ENCODE data around the gene SCART1. TPM values are rescaled to one million over a fixed set of nuclear protein-coding genes. Genes with fewer than 3 reads are reported as not detected.
"Not testable (repeated sequence)": the region's sequence is repeated elsewhere in the genome, so short reads cannot be mapped to it uniquely, and the experiment has no call there.

Gene SCART1
- total RNA-seq, 3 donors from 2014 or later = 1.1 to 1.8 (median 1.8) TPM

DNA sequence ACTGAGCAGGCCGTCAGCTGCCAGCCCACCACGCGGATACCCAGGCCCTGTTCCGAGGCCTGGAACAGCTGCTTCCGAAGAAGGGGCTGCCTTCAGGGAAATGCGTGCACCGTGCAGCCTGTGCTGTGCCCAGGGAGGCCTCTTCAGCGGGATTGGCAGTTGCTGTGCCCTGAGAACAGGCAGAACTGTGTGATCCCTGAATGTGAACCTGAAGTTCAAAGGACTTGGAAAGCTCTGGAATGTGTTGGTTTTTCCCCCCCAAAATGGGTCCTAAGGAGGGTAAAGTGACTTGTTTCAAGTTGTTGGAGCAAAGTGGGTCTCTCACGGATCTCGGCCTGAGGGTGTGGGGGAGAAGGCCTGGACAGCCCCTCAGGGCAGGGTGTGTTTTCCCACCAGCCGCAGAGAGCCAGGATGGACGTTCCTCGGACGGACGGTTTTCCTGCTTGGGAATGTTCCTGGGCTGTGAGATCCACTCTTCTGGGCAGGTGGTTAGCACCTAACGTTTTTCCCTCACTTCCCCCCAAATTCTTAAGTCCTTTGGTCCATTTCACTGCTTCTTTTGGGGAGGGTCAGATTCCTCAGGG, 31.4 kb upstream of the SCART1 start:
- peaks cover 3% of the 10 kb centered on the region for H3K36me3 Mint-ChIP-seq (ENCODE audit: insufficient read depth)
- ATAC-seq = no peak
- no peak overlapping the region for H3K4me3 Mint-ChIP-seq
- DNase-seq = no peak
- no peaks in the 10 kb centered on the region for H3K9me3 Mint-ChIP-seq
- H3K27me3 Mint-ChIP-seq (ENCODE audit: low read depth) = peaks cover 8% of the 10 kb centered on the region
- H3K4me1 Mint-ChIP-seq (ENCODE audit: low read depth) = no peaks in the 10 kb centered on the region

DNA sequence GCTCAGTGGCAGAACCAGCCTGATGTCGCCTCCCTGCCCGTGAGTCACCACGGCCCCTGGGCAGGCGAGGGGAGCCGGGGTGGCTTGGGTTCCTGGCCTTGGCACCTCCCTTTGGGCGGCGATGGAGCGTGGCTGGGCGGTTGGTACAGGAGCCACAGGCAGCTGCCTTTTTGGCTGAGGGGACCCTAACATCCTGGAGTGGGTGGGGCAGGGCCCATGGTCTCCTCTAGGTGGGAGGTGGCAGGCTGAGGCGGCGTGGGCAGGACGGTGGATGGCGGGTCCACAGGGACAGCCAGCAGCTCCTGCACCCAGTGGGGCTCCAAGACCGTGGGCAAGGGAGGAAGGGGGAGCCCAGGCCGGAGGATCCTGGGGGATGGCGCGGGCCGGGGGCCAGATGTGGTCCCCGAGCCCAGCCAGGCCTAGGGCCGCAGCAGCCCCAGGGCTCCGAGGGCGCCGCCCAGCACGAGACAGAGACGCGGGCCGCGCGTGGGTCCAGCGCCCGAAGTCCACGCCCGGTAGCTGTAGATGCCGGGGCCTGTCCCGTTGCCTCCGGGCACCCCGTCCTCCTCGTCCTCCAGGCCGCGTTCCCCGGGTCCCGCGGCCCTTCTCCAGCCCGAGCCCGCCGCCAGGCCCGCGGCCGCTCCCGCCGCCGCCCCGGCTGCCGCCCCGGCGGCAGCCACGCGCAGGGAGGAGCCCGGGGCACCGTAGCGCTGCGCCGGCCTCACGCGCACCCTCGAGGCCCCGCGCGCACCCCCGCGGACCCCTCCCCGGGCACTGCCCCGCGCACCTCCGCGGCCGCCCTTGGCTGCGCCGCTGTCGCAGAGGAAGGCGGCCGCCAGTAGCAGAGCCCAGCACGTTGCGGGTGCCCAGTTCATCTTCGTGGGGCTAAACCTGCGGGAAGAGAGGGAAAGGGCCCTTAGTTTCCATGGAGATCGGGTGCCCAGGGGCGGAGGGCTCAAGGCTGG, 30.7 kb upstream of the SCART1 start:
- Mint-ChIP-seq H3K36me3 (ENCODE audit: insufficient read depth) (peaks cover 3% of the 10 kb centered on the region), H3K4me3 (peak overlapping the region; percentile 50), H3K9me3 (peaks cover under 1% of the 10 kb centered on the region), H3K4me1 (ENCODE audit: low read depth) (no peaks in the 10 kb centered on the region), H3K27me3 (ENCODE audit: low read depth) (peaks cover 8% of the 10 kb centered on the region)
- ATAC-seq (peak; percentile 53 to 59), DNase-seq (no peak)

DNA sequence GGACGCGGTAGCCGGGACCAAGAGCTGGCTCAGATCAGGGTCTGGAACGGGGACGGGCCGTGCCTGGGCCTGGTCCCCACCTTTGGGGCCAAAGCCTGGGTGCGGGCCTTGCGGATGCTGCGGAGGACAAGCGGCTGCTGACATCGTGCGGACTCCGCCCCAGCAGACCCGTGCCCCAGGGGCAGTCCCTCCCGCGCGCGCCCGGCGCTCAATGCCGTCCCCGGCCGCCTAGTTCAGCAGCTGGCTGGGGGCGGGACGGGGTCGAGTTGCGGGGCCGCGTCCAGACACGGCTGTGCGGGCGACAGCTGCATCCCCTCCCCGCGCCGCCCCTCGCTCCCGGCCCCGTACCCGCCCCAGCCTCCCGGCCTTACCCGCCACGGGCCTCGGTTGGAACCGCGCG, 29.6 kb upstream of the SCART1 start:
- H3K27me3 Mint-ChIP-seq (ENCODE audit: low read depth); H3K9me3 Mint-ChIP-seq; H3K36me3 Mint-ChIP-seq (ENCODE audit: insufficient read depth); H3K4me3 Mint-ChIP-seq; H3K4me1 Mint-ChIP-seq (ENCODE audit: low read depth); DNase-seq: not testable (repeated sequence)
- ATAC-seq = peak; percentile 36 to 56

DNA sequence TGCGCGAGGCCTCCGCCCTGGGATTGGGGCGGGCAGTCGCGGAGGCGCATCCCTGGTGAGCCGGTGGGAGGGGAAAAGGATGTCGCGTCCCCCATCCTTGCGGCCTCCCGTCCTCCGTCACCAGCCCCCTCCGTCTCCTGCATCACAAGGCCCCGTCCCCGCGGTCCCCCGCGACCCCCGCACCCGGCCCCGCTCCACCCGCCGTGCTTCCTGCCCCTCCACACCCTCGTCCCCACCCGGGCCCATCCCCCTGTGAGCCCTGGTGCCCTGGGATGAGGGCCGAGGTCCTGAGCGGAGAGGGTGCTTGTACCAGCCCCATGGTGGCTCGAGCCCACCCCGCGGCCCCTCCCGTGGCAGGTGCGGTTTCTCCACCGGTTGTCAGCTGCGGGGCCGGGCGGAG, 29.1 kb upstream of the SCART1 start, which contains the start of gene SPRN:
Gene SPRN, minus strand, starts transcription at position 25 of the 400 bp plus-strand sequence. CDS start 944 bp downstream, outside the sequence.
- not testable (repeated sequence) for H3K9me3 Mint-ChIP-seq; H3K36me3 Mint-ChIP-seq (ENCODE audit: insufficient read depth); DNase-seq; H3K27me3 Mint-ChIP-seq (ENCODE audit: low read depth); H3K4me1 Mint-ChIP-seq (ENCODE audit: low read depth); ATAC-seq
- peak within 1 kb of the TSS; percentile 50 for H3K4me3 Mint-ChIP-seq

DNA sequence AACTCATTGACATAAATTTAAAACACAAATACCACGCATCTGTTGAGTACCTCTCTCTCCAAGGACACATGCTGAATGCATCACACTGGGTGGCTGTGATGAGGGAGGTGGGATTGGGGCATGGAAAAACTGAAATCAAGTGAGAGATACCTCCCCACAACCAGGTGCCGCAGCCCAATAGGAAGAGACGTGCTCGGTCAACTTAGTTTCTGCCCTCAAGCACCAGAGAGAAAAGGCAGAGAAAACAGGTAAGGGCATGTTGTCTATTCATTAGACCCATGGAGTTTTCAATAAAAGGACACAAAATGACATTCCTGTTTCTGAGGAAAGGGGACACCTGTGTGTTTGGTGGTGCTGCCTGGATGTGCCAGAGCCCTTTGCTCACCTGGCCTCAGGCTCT, 24.2 kb upstream of the SCART1 start:
- H3K9me3 Mint-ChIP-seq; DNase-seq; H3K36me3 Mint-ChIP-seq (ENCODE audit: insufficient read depth); ATAC-seq; H3K4me1 Mint-ChIP-seq (ENCODE audit: low read depth); H3K4me3 Mint-ChIP-seq; H3K27me3 Mint-ChIP-seq (ENCODE audit: low read depth): not testable (repeated sequence)

DNA sequence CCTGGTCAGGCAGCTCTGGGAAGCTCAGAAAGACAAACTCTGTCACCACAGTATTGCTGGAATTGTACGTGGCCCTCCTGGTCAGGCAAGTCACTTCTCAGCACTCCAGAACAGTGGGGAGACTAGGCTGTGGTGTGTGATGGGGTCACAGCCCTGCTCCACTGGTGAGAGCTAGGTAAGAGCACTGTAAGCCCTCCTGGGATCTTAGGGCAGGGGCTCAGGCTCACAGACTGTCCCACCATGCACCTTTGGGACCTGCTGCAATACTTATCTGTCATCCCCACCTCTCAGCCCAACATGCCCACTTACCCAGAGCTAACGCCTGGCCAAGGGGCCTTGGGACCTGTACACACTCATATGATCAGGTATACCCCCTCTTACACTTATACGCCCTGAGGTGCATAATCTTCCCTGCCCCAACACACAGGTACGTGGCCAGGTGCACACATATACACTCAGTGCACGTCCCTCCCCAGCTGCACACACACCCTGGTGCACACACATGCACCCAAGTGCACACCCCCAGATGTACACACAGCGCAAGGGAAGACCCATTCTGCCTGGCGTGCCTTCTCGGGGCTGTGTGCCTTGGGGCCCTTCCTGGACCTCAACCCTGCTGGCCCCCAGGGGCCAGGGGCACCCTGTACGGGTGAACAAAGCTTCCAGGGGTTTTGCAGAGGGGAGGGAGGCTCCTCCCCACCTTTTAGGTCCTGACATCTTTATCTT, 21.7 kb upstream of the SCART1 start:
- DNase-seq; H3K4me3 Mint-ChIP-seq; H3K36me3 Mint-ChIP-seq (ENCODE audit: insufficient read depth); ATAC-seq; H3K27me3 Mint-ChIP-seq (ENCODE audit: low read depth); H3K4me1 Mint-ChIP-seq (ENCODE audit: low read depth): not testable (repeated sequence)
- peaks cover 12% of the 10 kb centered on the region for H3K9me3 Mint-ChIP-seq

DNA sequence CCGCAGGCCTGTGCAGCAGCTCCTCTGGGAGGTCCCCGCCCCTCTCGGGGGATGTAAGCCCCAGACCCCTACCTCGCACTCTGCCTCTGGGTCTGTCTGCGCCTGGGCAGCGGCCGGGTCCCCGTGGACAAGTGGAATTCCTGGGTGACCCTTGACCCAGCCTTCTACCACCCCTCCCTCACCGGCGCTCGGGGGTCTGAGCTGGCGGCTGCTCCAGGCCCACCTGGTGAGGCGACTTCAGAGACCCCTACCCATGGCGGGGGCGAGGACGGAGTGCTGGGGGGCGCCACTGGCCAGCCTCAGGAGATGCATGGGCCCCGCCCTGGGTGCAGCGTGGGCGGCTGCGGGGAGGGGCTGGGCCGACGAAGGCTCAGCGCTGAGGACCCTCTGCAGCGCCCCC, 21.0 kb upstream of the SCART1 start:
- H3K4me1 Mint-ChIP-seq (ENCODE audit: low read depth); H3K4me3 Mint-ChIP-seq; DNase-seq; H3K36me3 Mint-ChIP-seq (ENCODE audit: insufficient read depth): not testable (repeated sequence)
- H3K27me3 Mint-ChIP-seq (ENCODE audit: low read depth) = peaks cover 13% of the 10 kb centered on the region
- peaks cover 12% of the 10 kb centered on the region for H3K9me3 Mint-ChIP-seq
- peak in 1 of 2 donors; percentile 30 for ATAC-seq

DNA sequence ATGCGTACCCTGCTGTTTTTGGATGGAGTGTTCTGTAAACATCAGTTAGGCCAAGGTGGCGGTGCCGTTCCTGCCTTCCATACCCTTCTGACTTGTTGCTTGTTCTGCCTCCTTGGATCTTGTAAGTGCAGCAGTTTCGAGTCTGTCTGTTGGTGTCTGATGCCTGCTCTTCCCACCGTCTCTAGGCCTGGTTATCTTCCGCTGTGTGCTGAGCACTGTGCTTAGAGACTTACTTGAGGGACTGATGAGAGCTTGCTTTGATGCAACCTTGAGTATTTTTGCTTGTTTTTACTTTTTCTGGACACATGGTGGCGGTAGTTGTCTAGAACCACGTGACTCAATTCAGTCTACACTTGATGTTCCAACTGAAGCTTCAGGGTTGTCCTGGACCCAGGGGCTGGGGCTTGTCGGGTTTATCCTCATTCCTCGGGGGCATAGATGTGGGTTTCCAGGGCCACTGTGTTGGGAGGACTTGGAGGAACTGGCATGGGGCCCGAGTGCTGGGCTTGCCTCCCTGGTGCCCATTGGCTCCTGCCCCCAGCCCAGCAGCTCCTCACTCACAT, 15.0 kb upstream of the SCART1 start:
- Mint-ChIP-seq H3K4me3 (no peak overlapping the region), H3K36me3 (ENCODE audit: insufficient read depth) (peaks cover 1% of the 10 kb centered on the region), H3K9me3 (peaks cover 3% of the 10 kb centered on the region), H3K4me1 (ENCODE audit: low read depth) (peaks cover 31% of the 10 kb centered on the region), H3K27me3 (ENCODE audit: low read depth) (peaks cover 12% of the 10 kb centered on the region)
- DNase-seq = no peak
- peak; percentile 39 to 43 for ATAC-seq

DNA sequence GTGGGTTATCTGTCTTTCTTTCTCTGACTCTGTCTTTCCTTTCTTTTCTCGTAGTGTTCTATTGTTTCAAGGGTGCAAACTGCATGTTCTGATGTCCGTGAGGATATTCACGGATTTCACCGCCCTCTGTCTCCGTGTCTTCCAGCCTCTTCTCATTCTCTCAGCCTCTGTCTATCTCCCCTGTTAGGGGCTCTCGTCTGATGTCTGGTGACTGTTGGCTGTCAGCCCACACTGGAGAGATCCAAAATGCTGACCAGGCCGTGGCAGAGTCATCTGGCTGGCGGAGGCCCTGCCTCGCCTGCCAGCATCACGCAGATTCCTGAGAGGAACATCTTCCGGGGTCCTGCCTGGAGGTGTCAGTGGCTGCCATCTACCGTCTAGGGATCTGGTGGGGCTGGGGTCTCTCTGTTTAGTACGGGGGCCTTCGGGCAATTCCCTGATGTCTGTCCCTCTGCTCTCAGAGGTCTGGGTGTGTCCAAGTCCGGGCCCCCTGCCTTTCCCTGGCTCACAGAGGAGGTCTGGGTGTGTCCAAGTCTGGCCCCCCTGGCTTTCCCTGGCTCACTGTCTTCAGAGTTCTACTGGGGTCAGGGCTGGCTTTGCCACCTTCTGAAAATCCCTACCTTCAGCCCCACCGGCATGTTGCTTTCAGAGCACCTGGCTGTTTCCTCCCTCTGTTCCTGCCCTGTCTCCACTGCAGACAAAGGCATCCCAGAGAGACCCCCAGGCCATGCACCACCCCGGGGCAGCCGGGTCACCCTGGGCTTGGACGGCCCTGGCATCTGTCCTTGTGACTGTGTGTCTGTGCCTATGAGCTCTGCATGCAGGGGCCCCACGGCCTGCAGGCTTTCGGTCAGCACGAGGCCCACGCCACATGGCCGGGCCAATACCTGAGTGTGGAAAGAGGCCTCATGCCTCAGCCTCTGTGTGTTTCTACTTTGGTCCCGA, 14.0 kb upstream of the SCART1 start:
- no peak overlapping the region for H3K4me3 Mint-ChIP-seq
- peaks cover 1% of the 10 kb centered on the region for H3K36me3 Mint-ChIP-seq (ENCODE audit: insufficient read depth)
- DNase-seq (no peak), ATAC-seq (no peak)
- H3K27me3 Mint-ChIP-seq (ENCODE audit: low read depth) = peaks cover 8% of the 10 kb centered on the region
- H3K4me1 Mint-ChIP-seq (ENCODE audit: low read depth) = peaks cover 31% of the 10 kb centered on the region
- H3K9me3 Mint-ChIP-seq = peaks cover 3% of the 10 kb centered on the region

DNA sequence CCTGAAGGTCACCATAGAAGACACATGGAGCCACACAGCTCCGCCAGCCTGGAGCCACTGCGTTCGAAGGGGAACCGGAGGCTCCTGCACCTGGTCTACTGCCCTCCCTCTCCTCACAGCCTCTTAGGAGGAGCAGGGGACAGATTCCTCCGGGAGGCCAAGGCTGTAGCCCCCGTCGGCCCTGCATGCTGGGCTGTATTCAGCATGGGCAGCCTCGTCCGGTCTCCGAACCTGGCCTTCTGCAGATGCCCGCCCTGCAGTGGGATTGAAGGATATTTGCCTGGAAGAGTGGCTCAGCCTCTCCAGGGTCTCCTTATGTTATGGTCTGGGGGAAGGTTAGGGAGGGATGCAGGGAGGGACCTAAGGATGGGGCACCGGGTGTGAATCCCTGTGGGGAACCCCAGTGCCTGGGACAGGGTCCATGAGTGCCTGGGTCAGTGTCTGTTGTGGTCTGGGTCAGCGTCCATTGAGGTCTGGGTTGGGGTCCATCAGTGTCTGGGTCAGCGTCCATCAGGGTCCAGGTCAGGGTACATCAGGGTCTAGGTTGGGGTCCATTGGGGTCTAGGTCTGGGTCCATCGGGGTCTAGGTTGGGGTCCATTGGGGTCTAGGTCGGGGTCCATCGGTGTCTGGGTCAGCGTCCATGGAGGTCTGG, 13.0 kb upstream of the SCART1 start:
- ATAC-seq (no peak), DNase-seq (peak; percentile 4)
- Mint-ChIP-seq H3K4me1 (ENCODE audit: low read depth) (peaks cover 31% of the 10 kb centered on the region), H3K36me3 (ENCODE audit: insufficient read depth) (peaks cover 1% of the 10 kb centered on the region), H3K27me3 (ENCODE audit: low read depth) (peaks cover 8% of the 10 kb centered on the region), H3K9me3 (peaks cover 3% of the 10 kb centered on the region), H3K4me3 (no peak overlapping the region)

DNA sequence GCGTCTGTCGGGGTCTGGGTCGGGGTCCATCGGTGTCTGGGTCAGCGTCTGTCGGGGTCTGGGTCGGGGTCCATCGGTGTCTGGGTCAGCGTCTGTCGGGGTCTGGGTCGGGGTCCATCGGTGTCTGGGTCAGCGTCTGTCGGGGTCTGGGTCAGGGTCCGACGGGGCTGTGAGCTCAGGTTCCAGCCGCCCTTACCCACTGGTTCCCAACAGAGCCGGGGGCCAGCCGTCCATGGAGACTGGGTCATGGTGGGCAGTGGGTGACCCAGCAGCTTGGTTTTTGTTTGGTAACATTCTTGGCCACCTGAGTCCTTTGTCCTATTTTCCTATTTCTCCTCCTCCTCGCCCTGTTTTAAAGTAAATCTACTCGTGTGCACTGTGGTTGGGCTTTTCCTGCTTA, 12.4 kb upstream of the SCART1 start:
- not testable (repeated sequence) for ATAC-seq; H3K27me3 Mint-ChIP-seq (ENCODE audit: low read depth); H3K4me3 Mint-ChIP-seq; H3K36me3 Mint-ChIP-seq (ENCODE audit: insufficient read depth); DNase-seq; H3K9me3 Mint-ChIP-seq
- H3K4me1 Mint-ChIP-seq (ENCODE audit: low read depth) = peaks cover 31% of the 10 kb centered on the region

DNA sequence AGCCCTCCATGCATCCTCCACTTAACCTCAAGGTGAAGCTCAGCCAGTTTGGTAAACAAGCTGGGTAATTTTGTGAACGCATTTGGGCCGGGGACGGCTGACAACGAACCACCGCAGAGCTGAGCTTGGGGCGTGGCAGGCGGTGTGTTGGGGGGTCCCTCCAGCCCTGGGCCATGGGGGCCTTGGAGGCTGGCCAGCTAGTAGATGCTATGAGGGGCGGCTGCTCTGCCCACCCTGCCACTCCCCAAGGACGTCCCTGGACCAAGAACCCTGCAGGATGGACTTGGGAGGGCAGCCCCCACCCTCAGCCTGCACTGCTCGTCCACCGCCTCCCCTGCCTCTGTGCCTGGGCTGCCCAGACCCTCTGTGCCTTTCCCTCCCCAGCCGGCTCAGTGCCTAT, 12.0 kb upstream of the SCART1 start:
- Mint-ChIP-seq H3K27me3 (ENCODE audit: low read depth) (peaks cover 4% of the 10 kb centered on the region), H3K4me3 (no peak overlapping the region), H3K9me3 (peaks cover 6% of the 10 kb centered on the region), H3K36me3 (ENCODE audit: insufficient read depth) (peaks cover 3% of the 10 kb centered on the region), H3K4me1 (ENCODE audit: low read depth) (peaks cover 31% of the 10 kb centered on the region)
- DNase-seq (no peak), ATAC-seq (no peak)

Data from activated T-cell treated with anti-CD3 and anti-CD28 coated beads, Interleukin-2, amount 50 U/mL, for 4 hours (primary cell).